GM21390 (cell line): ENCODE measurements around the gene MOB1A.
"Not testable (repeated sequence)": the region's sequence is repeated elsewhere in the genome, so short reads cannot be mapped to it uniquely, and the experiment has no call there.

Source experiments
- ATAC-seq: cut with Tn5 transposase; IDR thresholded peaks from one replicate; pipeline ENCODE4 v1.9.1; 2021; ENCODE audit not compliant: unreplicated experiment

MOB1A gene

GRCh38 chr2:74199275-74199701 lies 20.6 kb upstream of the MOB1A start:
- ATAC-seq: no peak

- ATAC-seq: peak; percentile 88
Observed at GRCh38 chr2:74198461-74199274, 20.0 kb upstream of the MOB1A start, which contains the start of gene MTHFD2. TSS of gene MTHFD2 (plus strand) at chr2:74198615. CDS start at chr2:74198642, 27 bp downstream.

- no peak for ATAC-seq
Observed at GRCh38 chr2:74198023-74198460, 19.4 kb upstream of the MOB1A start.

- no peak for ATAC-seq
Observed at GRCh38 chr2:74197049-74197448, 18.4 kb upstream of the MOB1A start.

GRCh38 chr2:74194799-74195198 lies 16.1 kb upstream of the MOB1A start:
- no peak for ATAC-seq

GRCh38 chr2:74191596-74192380 lies 13.1 kb upstream of the MOB1A start:
- ATAC-seq: no peak

- no peak for ATAC-seq
Observed at GRCh38 chr2:74188696-74189095, 10.0 kb upstream of the MOB1A start.

- no peak for ATAC-seq
Observed at GRCh38 chr2:74188018-74188601, 9.4 kb upstream of the MOB1A start.

GRCh38 chr2:74186706-74187105 lies 8.0 kb upstream of the MOB1A start:
- not testable (repeated sequence) for ATAC-seq

- ATAC-seq: peak; percentile 47
Observed at GRCh38 chr2:74186038-74186437, 7.4 kb upstream of the MOB1A start.

- no peak for ATAC-seq
Observed at GRCh38 chr2:74183878-74184277, 5.2 kb upstream of the MOB1A start.

GRCh38 chr2:74181739-74182138 lies 3.1 kb upstream of the MOB1A start:
- peak; percentile 34 for ATAC-seq

- ATAC-seq: peak; percentile 13
Observed at GRCh38 chr2:74179063-74179865, 585 bp upstream of the MOB1A start.

- ATAC-seq: no peak
Observed at GRCh38 chr2:74177696-74178095, 983 bp downstream of the MOB1A start.

GRCh38 chr2:74174909-74175308 lies 3.8 kb downstream of the MOB1A start:
- ATAC-seq: no peak

- ATAC-seq: no peak
Observed at GRCh38 chr2:74168739-74169138, 9.9 kb downstream of the MOB1A start.

- no peak for ATAC-seq
Observed at GRCh38 chr2:74164761-74165160, 13.9 kb downstream of the MOB1A start.

- no peak for ATAC-seq
Observed at GRCh38 chr2:74162951-74163350, 15.7 kb downstream of the MOB1A start.

GRCh38 chr2:74155830-74156229 lies 22.8 kb downstream of the MOB1A start:
- ATAC-seq: no peak

- no peak for ATAC-seq
Observed at GRCh38 chr2:74152954-74153353, 25.7 kb downstream of the MOB1A start.
